K562 (cell line): Measurements from ENCODE around the gene CARD11. TPM values are rescaled to one million over a fixed set of nuclear protein-coding genes. Genes with fewer than 3 reads are reported as not detected.

ENCODE experiments used
- ATAC-seq: fragments of 200-7000 bp; cut with Tn5 transposase; 3 replicates; pipeline ENCODE4 v1.9.1; 2020; ENCODE audit warnings: moderate library complexity
- BruUV-seq: library from RNA; stranded (reverse); fragments of 400-500 nt; replicated peaks from 2 replicates; lab custom pipeline; 2021; lab: Mats Ljungman, UMichigan
- CTCF ChIA-PET: fragments of 300-600 bp; formaldehyde crosslinking; extraction: SDS; loops from one replicate; lab custom pipeline; 2021; ENCODE audit warnings: low intra/inter-chr PET ratio; lab: Yijun Ruan, JAX
- POLR2A ChIA-PET: fragments of 300-600, 350-650 bp; sonication (Branson Sonifier 250); formaldehyde crosslinking; extraction: SDS; loops from one replicate; lab custom pipeline; 2021; ENCODE audit warnings: antibody characterized with exemption, inconsistent platforms; lab: Yijun Ruan, JAX
- DNase-seq, 4 experiments: peaks; one replicate each; pipeline versions ENCODE4 v3.0.0 to v3.0.0-alpha.2; 2011 to 2018; ENCODE audit warnings: low spot score in 3 of 4, mixed read lengths in 3 of 4; ENCODE audit errors: extremely low read depth in 1 of 4
- FAIRE-seq: peaks from 2 replicates; lab custom pipeline; 2011; peaks lifted over from hg19 to GRCh38; lab: Jason Lieb, UNC
- H2AFZ ChIP-seq: 2 replicates; pipeline ENCODE4 v1.6.0; 2011; ENCODE audit warnings: low read depth, low read length, control low read depth, inconsistent platforms
- H3K27ac ChIP-seq: fragments of 200-600 bp; 3 replicates; pipeline ENCODE4 v1.8.0; 2011; ENCODE audit warnings: low read depth, mild to moderate bottlenecking, control low read depth, inconsistent platforms, low read length, moderate library complexity, mixed read lengths; ENCODE audit errors: extremely low read depth
- H3K27me3 ChIP-seq, 2 experiments: fragments of 300-600 bp in 1 of 2; 2 replicates in 1 of 2; 3 replicates in 1 of 2; pipeline versions ENCODE4 v1.6.0 to v1.8.0; 2011; ENCODE audit warnings: inconsistent platforms in 2 of 2, low read length in 2 of 2, mild to moderate bottlenecking in 1 of 2, mixed read lengths in 1 of 2, moderate library complexity in 1 of 2; ENCODE audit not compliant: control insufficient read depth in 2 of 2, insufficient read depth in 2 of 2
- H3K36me3 ChIP-seq: fragments of 300-600 bp; 3 replicates; pipeline ENCODE4 v1.8.0; 2011; ENCODE audit warnings: mild to moderate bottlenecking, low read length, inconsistent platforms; ENCODE audit not compliant: control insufficient read depth, insufficient read depth
- H3K4me1 ChIP-seq, 2 experiments: fragments of 200-600 bp in 1 of 2; replicated peaks in 1 of 2; 2 replicates in 1 of 2; 3 replicates in 1 of 2; pipeline versions ENCODE4 v1.5.1 to v1.8.0; 2011; ENCODE audit warnings: inconsistent platforms in 2 of 2, low read length in 2 of 2, mild to moderate bottlenecking in 1 of 2, mixed read lengths in 1 of 2, moderate library complexity in 1 of 2; ENCODE audit not compliant: control insufficient read depth in 2 of 2, insufficient read depth in 2 of 2
- H3K4me2 ChIP-seq: 2 replicates; pipeline ENCODE4 v1.6.1; 2011; ENCODE audit warnings: low read length, control low read depth, inconsistent platforms, mixed read lengths; ENCODE audit not compliant: insufficient read depth
- H3K4me3 ChIP-seq: fragments of 200-600 bp; sonication (generic), shearing (Covaris generic); 2 replicates; pipeline ENCODE4 v1.5.1; 2016; ENCODE audit warnings: control low read depth, inconsistent platforms
- H3K79me2 ChIP-seq: fragments of 200-600 bp; 3 replicates; pipeline ENCODE4 v1.8.0; 2011; ENCODE audit warnings: low read length, inconsistent platforms; ENCODE audit not compliant: control insufficient read depth, insufficient read depth
- H3K9ac ChIP-seq, 2 experiments: 2 replicates each; pipeline versions ENCODE4 v1.6.0 to v1.6.1; 2011; ENCODE audit warnings: low read depth in 2 of 2, low read length in 2 of 2, control low read depth in 1 of 2, inconsistent platforms in 1 of 2, mild to moderate bottlenecking in 1 of 2, mixed read lengths in 1 of 2; ENCODE audit not compliant: insufficient read depth in 1 of 2
- H3K9me1 ChIP-seq: one replicate; pipeline ENCODE4 v1.6.0; 2011; ENCODE audit warnings: inconsistent platforms, mild to moderate bottlenecking, low read length, moderate library complexity; ENCODE audit not compliant: control insufficient read depth, insufficient read depth
- H3K9me3 ChIP-seq: replicated peaks from 2 replicates; pipeline ENCODE4 v1.5.1; 2011; ENCODE audit warnings: low read depth, low read length, inconsistent platforms; ENCODE audit not compliant: control insufficient read depth, insufficient read depth
- H4K20me1 ChIP-seq: replicated peaks from 2 replicates; pipeline ENCODE4 v1.6.1; 2011; ENCODE audit warnings: low read length, inconsistent platforms, mixed read lengths; ENCODE audit not compliant: control insufficient read depth, insufficient read depth
- CBX5 ChIP-seq: IDR thresholded peaks from 2 replicates; pipeline ENCODE4 v1.6.1; 2014; ENCODE audit warnings: low read depth, borderline replicate concordance
- COPS2 ChIP-seq: fragments of 450-650 bp; conservative IDR thresholded peaks from 2 replicates; pipeline ENCODE4 v1.6.1; 2016; ENCODE audit warnings: mild to moderate bottlenecking, moderate library complexity
- MYC ChIP-seq, 2 experiments: fragments of 250-450 bp in 1 of 2; sonication (Bioruptor Pico) in 1 of 2; IDR thresholded peaks; 2 replicates each; pipeline versions ENCODE4 v1.5.1 to v1.6.1; 2012 to 2021; ENCODE audit warnings: low read depth in 2 of 2, borderline replicate concordance in 1 of 2, improper control_type of control experiment in 1 of 2, low read length in 1 of 2, mild to moderate bottlenecking in 1 of 2, moderate library complexity in 1 of 2
- TAF7 ChIP-seq: fragments of 450-650 bp; IDR thresholded peaks from 2 replicates; pipeline ENCODE4 v1.6.1; 2016; ENCODE audit warnings: missing genetic modification characterization, missing compliant biosample characterization
- ZSCAN29 ChIP-seq: fragments of 450-650 bp; IDR thresholded peaks from 2 replicates; pipeline ENCODE4 v1.6.1; 2017
- WGBS: fragments of 100-300 bp; shearing (Covaris generic); methylation state at CpG from one replicate; pipeline ENCODE4 v1.1.6; 2016; ENCODE audit warnings: low coverage, mixed read lengths; ENCODE audit not compliant: insufficient coverage; ENCODE audit errors: missing lambda C conversion rate; 5-methylcytosine and 5-hydroxymethylcytosine counted together
- in situ Hi-C: fragments of 300-500 bp; cut with MboI; formaldehyde crosslinking; loops from 4 replicates; pipeline ENCODE4 v1.15.0; 2018; ENCODE audit warnings: inconsistent platforms, mixed read lengths
- intact Hi-C: fragments of 100-400 bp; cut with micrococcal nuclease; formaldehyde crosslinking; loops from 2 replicates; pipeline ENCODE4 v1.14.2; 2022
- polyA plus RNA-seq, 8 experiments: library from polyadenylated mRNA; depleted of rRNA in 4 of 8; stranded (reverse) in 5 of 8; unstranded in 3 of 8; fragments of >200 nt; fragmentation: Nextera tagmentation in 2 of 8; fragmentation: Illumina TruSeq in 1 of 8; extraction: Ambion mirVana in 2 of 8; extraction: Trizol in 1 of 8; gene quantifications; 2 replicates each; pipeline versions ENCODE4 v1.2.1 to v1.2.3, GENCODE V29; 2011 to 2014; ENCODE audit warnings: inconsistent platforms in 1 of 8, missing spikeins in 1 of 8
- total RNA-seq, 7 experiments: library from RNA; depleted of rRNA in 6 of 7; stranded (reverse); fragments of >200 nt in 6 of 7; fragmentation: Illumina TruSeq in 2 of 7; extraction: Trizol in 2 of 7; gene quantifications; 2 replicates each; pipeline versions ENCODE4 v1.2.1 to v1.2.3, GENCODE V29; 2011 to 2021; ENCODE audit warnings: low replicate concordance in 1 of 7
- TF ChIP-seq, protein P1 (sequence below): fragments of 200-400 bp; formaldehyde crosslinking; IDR thresholded peaks from 2 replicates; pipeline ENCODE4 v1.6.1; 2017; ENCODE audit warnings: mild to moderate bottlenecking, low read depth, low read length, moderate library complexity
- TF ChIP-seq, protein P2 (sequence below), 2 experiments: fragments of 450-650 bp in 1 of 2; IDR thresholded peaks; 2 replicates each; pipeline ENCODE4 v1.6.1; 2011 to 2017; ENCODE audit warnings: low read depth in 2 of 2, antibody characterized with exemption in 1 of 2, borderline replicate concordance in 1 of 2, low read length in 1 of 2, mild to moderate bottlenecking in 1 of 2, mixed read lengths in 1 of 2; ENCODE audit not compliant: control insufficient read depth in 1 of 2
- TF ChIP-seq, protein P3 (sequence below), 2 experiments: IDR thresholded peaks; 2 replicates each; pipeline ENCODE4 v1.6.1; 2011; ENCODE audit warnings: borderline replicate concordance in 1 of 2, control low read depth in 1 of 2, low read depth in 1 of 2, low read length in 1 of 2, mild to moderate bottlenecking in 1 of 2, mixed read lengths in 1 of 2, moderate library complexity in 1 of 2; ENCODE audit not compliant: insufficient read depth in 1 of 2, insufficient read length in 1 of 2, poor library complexity in 1 of 2, severe bottlenecking in 1 of 2; ENCODE audit errors: extremely low read depth in 1 of 2

Gene CARD11
- total and polyA plus RNA-seq, 9 of the 15 experiments (the other 6 are each of a cell fraction or from before 2014, with no cell fraction given): 0.07 to 12.8 (median 5.7) TPM

GRCh38 chr7:2968176-2968575 lies 75.5 kb downstream of the CARD11 start:
- ChIA-PET POLR2A (no interaction called here), CTCF (no interaction called here)
- no peak overlapping the region for H2AFZ ChIP-seq
- no peak for DNase-seq
- no peaks in the 10 kb centered on the region for H3K9me1 ChIP-seq
- no peak overlapping the region for H3K9ac ChIP-seq
- no peak overlapping the region for H3K4me2 ChIP-seq
- H3K9me3 ChIP-seq: peaks cover 8% of the 10 kb centered on the region
- ATAC-seq: no peak
- no peak for FAIRE-seq
- H3K4me1 ChIP-seq: peaks cover 0 to 2% of the 10 kb centered on the region in 2 experiments; a peak in 1 of 5 replicates
- no peaks in the 10 kb centered on the region for H3K79me2 ChIP-seq
- BruUV-seq: no TSS peak
- in situ Hi-C loops (no loop called here), intact Hi-C loops (no loop called here)
- no peak overlapping the region for H3K4me3 ChIP-seq
- H3K27me3 ChIP-seq: no peaks in the 10 kb centered on the region
- no peaks in the 10 kb centered on the region for H4K20me1 ChIP-seq
- 69% methylated on average over 8 of the region's 8 CpGs for WGBS
- no peak overlapping the region for H3K27ac ChIP-seq
- H3K36me3 ChIP-seq: no peaks in the 10 kb centered on the region
- TF ChIP-seq, protein P1, sequence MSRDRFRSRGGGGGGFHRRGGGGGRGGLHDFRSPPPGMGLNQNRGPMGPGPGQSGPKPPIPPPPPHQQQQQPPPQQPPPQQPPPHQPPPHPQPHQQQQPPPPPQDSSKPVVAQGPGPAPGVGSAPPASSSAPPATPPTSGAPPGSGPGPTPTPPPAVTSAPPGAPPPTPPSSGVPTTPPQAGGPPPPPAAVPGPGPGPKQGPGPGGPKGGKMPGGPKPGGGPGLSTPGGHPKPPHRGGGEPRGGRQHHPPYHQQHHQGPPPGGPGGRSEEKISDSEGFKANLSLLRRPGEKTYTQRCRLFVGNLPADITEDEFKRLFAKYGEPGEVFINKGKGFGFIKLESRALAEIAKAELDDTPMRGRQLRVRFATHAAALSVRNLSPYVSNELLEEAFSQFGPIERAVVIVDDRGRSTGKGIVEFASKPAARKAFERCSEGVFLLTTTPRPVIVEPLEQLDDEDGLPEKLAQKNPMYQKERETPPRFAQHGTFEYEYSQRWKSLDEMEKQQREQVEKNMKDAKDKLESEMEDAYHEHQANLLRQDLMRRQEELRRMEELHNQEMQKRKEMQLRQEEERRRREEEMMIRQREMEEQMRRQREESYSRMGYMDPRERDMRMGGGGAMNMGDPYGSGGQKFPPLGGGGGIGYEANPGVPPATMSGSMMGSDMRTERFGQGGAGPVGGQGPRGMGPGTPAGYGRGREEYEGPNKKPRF: no peak
- TF ChIP-seq COPS2: no peak

GRCh38 chr7:2967705-2968104 lies 76.0 kb downstream of the CARD11 start:
- no peaks in the 10 kb centered on the region for H4K20me1 ChIP-seq
- H3K4me1 ChIP-seq: peaks cover 0 to 5% of the 10 kb centered on the region in 2 experiments; a peak in 2 of 5 replicates
- POLR2A ChIA-PET: no interaction called here
- H3K4me3 ChIP-seq: no peak overlapping the region
- H3K4me2 ChIP-seq: no peak overlapping the region
- peaks cover 8% of the 10 kb centered on the region for H3K9me3 ChIP-seq
- no peaks in the 10 kb centered on the region for H3K9me1 ChIP-seq
- 86% methylated on average over 7 of the region's 7 CpGs for WGBS
- in situ Hi-C loops: no loop called here
- DNase-seq (no peak), ATAC-seq (no peak), FAIRE-seq (no peak)
- H2AFZ ChIP-seq: no peak overlapping the region
- no peaks in the 10 kb centered on the region for H3K79me2 ChIP-seq
- H3K27me3 ChIP-seq: no peaks in the 10 kb centered on the region
- H3K36me3 ChIP-seq: no peaks in the 10 kb centered on the region
- intact Hi-C loops: no loop called here
- H3K27ac ChIP-seq: no peak overlapping the region
- CTCF ChIA-PET: no interaction called here
- BruUV-seq: no TSS peak
- no peak overlapping the region for H3K9ac ChIP-seq
- no peak for TF ChIP-seq ZSCAN29
- TF ChIP-seq, protein P2, sequence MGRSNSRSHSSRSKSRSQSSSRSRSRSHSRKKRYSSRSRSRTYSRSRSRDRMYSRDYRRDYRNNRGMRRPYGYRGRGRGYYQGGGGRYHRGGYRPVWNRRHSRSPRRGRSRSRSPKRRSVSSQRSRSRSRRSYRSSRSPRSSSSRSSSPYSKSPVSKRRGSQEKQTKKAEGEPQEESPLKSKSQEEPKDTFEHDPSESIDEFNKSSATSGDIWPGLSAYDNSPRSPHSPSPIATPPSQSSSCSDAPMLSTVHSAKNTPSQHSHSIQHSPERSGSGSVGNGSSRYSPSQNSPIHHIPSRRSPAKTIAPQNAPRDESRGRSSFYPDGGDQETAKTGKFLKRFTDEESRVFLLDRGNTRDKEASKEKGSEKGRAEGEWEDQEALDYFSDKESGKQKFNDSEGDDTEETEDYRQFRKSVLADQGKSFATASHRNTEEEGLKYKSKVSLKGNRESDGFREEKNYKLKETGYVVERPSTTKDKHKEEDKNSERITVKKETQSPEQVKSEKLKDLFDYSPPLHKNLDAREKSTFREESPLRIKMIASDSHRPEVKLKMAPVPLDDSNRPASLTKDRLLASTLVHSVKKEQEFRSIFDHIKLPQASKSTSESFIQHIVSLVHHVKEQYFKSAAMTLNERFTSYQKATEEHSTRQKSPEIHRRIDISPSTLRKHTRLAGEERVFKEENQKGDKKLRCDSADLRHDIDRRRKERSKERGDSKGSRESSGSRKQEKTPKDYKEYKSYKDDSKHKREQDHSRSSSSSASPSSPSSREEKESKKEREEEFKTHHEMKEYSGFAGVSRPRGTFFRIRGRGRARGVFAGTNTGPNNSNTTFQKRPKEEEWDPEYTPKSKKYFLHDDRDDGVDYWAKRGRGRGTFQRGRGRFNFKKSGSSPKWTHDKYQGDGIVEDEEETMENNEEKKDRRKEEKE (IDR thresholded peaks at IDR 0.05; ENCODE audit: borderline replicate concordance in 1 of 2, control insufficient read depth in 1 of 2, low read depth in 2 of 2, low read length in 1 of 2): no peak
- TF ChIP-seq CBX5: no peak
- TF ChIP-seq, protein P3, sequence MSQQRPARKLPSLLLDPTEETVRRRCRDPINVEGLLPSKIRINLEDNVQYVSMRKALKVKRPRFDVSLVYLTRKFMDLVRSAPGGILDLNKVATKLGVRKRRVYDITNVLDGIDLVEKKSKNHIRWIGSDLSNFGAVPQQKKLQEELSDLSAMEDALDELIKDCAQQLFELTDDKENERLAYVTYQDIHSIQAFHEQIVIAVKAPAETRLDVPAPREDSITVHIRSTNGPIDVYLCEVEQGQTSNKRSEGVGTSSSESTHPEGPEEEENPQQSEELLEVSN (IDR thresholded peaks at IDR 0.05; ENCODE audit: borderline replicate concordance in 1 of 2, extremely low read depth in 1 of 2, insufficient read depth in 1 of 2, insufficient read length in 1 of 2, low read depth in 1 of 2, low read length in 1 of 2, poor library complexity in 1 of 2, severe bottlenecking in 1 of 2): no peak
- no peak for TF ChIP-seq TAF7 (tag)
- TF ChIP-seq MYC (IDR thresholded peaks at IDR 0.05; ENCODE audit: low read depth, low read length): no peak
- no peak for TF ChIP-seq MYC (CRISPR knock-in tag; IDR thresholded peaks at IDR 0.05; ENCODE audit: borderline replicate concordance, low read depth)
